ENCODE results near the gene NXPH4. TPM values are rescaled to one million over a fixed set of nuclear protein-coding genes. Genes with fewer than 3 reads are reported as not detected.
A peak's percentile ranks its signal among the peaks of the same experiment; 100 is the strongest.

The NXPH4 gene
- total RNA-seq, 1 donor from 2014 or later = not detected

DNA sequence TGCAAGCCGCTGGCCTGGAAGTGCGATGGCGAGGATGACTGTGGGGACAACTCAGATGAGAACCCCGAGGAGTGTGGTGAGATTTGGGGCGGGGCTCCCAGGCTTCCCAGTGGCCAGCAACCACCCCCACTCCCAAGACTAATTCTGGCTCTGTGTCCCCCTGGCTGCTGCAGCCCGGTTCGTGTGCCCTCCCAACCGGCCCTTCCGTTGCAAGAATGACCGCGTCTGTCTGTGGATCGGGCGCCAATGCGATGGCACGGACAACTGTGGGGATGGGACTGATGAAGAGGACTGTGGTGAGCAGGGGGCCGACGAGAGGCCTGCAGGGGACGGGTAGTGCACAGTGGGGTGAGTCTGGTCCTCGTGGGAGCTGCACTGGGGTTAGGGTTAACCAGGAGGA, 12.1 kb upstream of the NXPH4 start:
- no peak overlapping the region for H3K27ac Mint-ChIP-seq (ENCODE audit: unreplicated experiment)
- H3K9me3 Mint-ChIP-seq (ENCODE audit: unreplicated experiment) = no peaks in the 10 kb centered on the region
- peaks cover 8% of the 10 kb centered on the region for H3K27me3 Mint-ChIP-seq (ENCODE audit: unreplicated experiment)
- TF ChIP-seq, protein P1, sequence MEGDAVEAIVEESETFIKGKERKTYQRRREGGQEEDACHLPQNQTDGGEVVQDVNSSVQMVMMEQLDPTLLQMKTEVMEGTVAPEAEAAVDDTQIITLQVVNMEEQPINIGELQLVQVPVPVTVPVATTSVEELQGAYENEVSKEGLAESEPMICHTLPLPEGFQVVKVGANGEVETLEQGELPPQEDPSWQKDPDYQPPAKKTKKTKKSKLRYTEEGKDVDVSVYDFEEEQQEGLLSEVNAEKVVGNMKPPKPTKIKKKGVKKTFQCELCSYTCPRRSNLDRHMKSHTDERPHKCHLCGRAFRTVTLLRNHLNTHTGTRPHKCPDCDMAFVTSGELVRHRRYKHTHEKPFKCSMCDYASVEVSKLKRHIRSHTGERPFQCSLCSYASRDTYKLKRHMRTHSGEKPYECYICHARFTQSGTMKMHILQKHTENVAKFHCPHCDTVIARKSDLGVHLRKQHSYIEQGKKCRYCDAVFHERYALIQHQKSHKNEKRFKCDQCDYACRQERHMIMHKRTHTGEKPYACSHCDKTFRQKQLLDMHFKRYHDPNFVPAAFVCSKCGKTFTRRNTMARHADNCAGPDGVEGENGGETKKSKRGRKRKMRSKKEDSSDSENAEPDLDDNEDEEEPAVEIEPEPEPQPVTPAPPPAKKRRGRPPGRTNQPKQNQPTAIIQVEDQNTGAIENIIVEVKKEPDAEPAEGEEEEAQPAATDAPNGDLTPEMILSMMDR (IDR thresholded peaks at IDR 0.05; ENCODE audit: unreplicated experiment) = no peak
- no peaks in the 10 kb centered on the region for H3K4me1 Mint-ChIP-seq (ENCODE audit: unreplicated experiment)
- H3K4me3 Mint-ChIP-seq (ENCODE audit: unreplicated experiment) = peak overlapping the region; percentile 12
- no peak for DNase-seq (ENCODE audit: low spot score)
- H3K36me3 Mint-ChIP-seq (ENCODE audit: low read depth, unreplicated experiment) = peaks cover 11% of the 10 kb centered on the region

DNA sequence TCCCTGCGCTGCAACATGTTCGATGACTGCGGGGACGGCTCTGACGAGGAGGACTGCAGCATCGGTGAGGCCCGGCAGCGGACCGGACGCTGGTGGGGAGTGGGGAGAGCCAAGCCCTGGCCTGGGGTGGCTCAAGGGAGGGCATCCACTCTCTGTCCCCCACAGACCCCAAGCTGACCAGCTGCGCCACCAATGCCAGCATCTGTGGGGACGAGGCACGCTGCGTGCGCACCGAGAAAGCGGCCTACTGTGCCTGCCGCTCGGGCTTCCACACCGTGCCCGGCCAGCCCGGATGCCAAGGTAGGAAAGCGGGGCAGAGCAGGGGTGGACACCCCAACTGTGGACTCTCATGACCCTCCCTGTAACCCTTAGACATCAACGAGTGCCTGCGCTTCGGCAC, 11.4 kb upstream of the NXPH4 start:
- Mint-ChIP-seq H3K4me3 (ENCODE audit: unreplicated experiment) (no peak overlapping the region), H3K36me3 (ENCODE audit: low read depth, unreplicated experiment) (peaks cover 11% of the 10 kb centered on the region), H3K9me3 (ENCODE audit: unreplicated experiment) (no peaks in the 10 kb centered on the region), H3K27ac (ENCODE audit: unreplicated experiment) (no peak overlapping the region), H3K27me3 (ENCODE audit: unreplicated experiment) (peaks cover 6% of the 10 kb centered on the region), H3K4me1 (ENCODE audit: unreplicated experiment) (no peaks in the 10 kb centered on the region)
- TF ChIP-seq, protein P1 (IDR thresholded peaks at IDR 0.05; ENCODE audit: unreplicated experiment) = no peak
- DNase-seq (ENCODE audit: low spot score) = no peak

DNA sequence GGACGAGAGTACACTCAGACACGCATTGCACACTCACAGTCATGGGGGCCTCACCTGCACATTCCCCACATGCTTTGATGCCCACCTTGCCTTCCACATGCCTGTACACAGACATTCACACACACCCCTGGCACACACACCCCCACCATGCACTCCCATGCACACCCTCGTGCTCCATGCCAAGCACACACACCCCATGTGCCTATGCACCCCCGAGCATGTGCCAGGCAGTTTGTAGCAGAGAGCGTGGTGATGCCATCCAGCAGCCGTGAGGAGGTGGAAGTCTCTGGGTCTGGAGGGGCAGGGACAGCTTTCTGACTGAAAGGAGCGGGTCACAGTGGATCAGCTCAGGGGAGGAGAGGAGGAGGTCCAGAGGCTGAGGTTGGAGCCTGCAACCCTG, 10.7 kb upstream of the NXPH4 start:
- H3K27ac Mint-ChIP-seq (ENCODE audit: unreplicated experiment) = no peak overlapping the region
- peaks cover 8% of the 10 kb centered on the region for H3K27me3 Mint-ChIP-seq (ENCODE audit: unreplicated experiment)
- TF ChIP-seq, protein P1 (IDR thresholded peaks at IDR 0.05; ENCODE audit: unreplicated experiment) = no peak
- H3K9me3 Mint-ChIP-seq (ENCODE audit: unreplicated experiment) = no peaks in the 10 kb centered on the region
- DNase-seq (ENCODE audit: low spot score) = no peak
- no peaks in the 10 kb centered on the region for H3K4me1 Mint-ChIP-seq (ENCODE audit: unreplicated experiment)
- H3K36me3 Mint-ChIP-seq (ENCODE audit: low read depth, unreplicated experiment) = peaks cover 10% of the 10 kb centered on the region
- H3K4me3 Mint-ChIP-seq (ENCODE audit: unreplicated experiment) = peak overlapping the region; percentile 9

DNA sequence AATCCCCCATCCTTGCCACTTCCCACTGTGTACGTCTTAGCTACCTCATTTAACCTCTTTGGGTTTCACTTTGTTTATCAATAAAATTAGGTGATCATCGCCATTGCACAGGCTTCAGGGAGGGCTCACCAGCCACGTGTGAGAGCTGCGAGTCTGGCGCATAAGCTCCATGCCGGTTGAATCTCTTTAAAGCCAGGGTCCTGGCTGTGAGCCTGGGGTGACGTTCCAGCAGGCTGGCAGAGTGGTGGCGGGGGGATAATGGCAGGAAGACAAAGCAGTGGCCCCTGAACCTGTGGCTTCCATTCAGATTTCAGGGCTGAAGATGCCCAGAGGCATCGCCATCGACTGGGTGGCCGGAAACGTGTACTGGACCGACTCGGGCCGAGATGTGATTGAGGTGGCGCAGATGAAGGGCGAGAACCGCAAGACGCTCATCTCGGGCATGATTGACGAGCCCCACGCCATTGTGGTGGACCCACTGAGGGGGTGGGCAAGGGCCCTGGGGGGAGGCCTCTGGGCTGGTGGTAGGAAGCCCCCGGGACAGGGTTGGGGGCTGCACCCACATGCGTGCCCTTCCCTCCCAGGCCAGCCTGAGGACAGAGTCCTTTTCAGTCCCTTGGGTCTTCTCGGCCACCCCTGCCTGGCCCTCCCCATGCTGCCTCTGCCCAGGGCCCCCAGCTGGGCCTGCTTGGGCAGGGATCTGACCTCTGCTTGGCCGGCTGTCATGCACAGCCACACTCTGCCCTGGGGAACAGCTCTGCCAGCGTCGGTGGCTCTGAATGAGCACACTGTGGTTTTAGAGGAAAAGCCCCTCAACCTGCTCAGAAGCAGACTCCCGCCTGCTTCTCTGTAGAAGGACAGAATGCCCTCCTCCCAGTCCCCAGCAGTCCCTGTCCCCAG, 8.6 kb upstream of the NXPH4 start:
- Mint-ChIP-seq H3K27me3 (ENCODE audit: unreplicated experiment) (peaks cover 4% of the 10 kb centered on the region), H3K9me3 (ENCODE audit: unreplicated experiment) (no peaks in the 10 kb centered on the region), H3K27ac (ENCODE audit: unreplicated experiment) (no peak overlapping the region), H3K36me3 (ENCODE audit: low read depth, unreplicated experiment) (peaks cover 7% of the 10 kb centered on the region), H3K4me1 (ENCODE audit: unreplicated experiment) (no peaks in the 10 kb centered on the region), H3K4me3 (ENCODE audit: unreplicated experiment) (no peak overlapping the region)
- DNase-seq (ENCODE audit: low spot score) = no peak
- TF ChIP-seq, protein P1 (IDR thresholded peaks at IDR 0.05; ENCODE audit: unreplicated experiment) = no peak

DNA sequence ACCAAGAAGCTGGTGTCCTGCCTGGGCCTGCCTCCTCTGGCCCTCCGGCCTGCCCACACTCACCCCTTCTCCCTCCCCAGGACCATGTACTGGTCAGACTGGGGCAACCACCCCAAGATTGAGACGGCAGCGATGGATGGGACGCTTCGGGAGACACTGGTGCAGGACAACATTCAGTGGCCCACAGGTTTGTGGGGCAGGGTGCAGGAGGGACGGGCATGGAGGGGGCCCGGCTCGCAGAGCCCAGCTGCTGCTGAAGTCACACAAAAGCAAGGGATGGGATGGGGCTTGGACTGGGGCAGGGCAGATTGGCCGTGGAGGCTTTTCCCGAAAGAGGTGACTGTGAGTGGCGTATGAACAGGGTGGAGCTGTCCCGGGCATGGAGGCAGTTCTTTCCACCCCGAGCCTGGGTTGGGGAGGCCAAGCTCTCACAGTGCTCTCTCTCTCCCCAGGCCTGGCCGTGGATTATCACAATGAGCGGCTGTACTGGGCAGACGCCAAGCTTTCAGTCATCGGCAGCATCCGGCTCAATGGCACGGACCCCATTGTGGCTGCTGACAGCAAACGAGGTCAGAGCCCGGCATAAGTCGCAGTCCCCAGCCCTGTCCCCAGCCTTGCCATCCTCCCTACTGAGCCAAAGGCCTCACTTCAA, 7.8 kb upstream of the NXPH4 start:
- H3K27me3 Mint-ChIP-seq (ENCODE audit: unreplicated experiment) = peaks cover 8% of the 10 kb centered on the region
- no peak overlapping the region for H3K4me3 Mint-ChIP-seq (ENCODE audit: unreplicated experiment)
- no peaks in the 10 kb centered on the region for H3K9me3 Mint-ChIP-seq (ENCODE audit: unreplicated experiment)
- H3K27ac Mint-ChIP-seq (ENCODE audit: unreplicated experiment) = no peak overlapping the region
- no peak for DNase-seq (ENCODE audit: low spot score)
- peaks cover 7% of the 10 kb centered on the region for H3K36me3 Mint-ChIP-seq (ENCODE audit: low read depth, unreplicated experiment)
- TF ChIP-seq, protein P1 (IDR thresholded peaks at IDR 0.05; ENCODE audit: unreplicated experiment) = no peak
- peaks cover 4% of the 10 kb centered on the region for H3K4me1 Mint-ChIP-seq (ENCODE audit: unreplicated experiment)

All from endothelial cell (in vitro differentiated cells).